ENCODE measurements around the gene WSCD1. TPM values are rescaled to one million over a fixed set of nuclear protein-coding genes. Genes with fewer than 3 reads are reported as not detected.
A peak's percentile ranks its signal among the peaks of the same experiment; 100 is the strongest.

Gene WSCD1
- polyA plus RNA-seq, 4 donors, result 1.7 to 5.0 (median 3.1) TPM

DNA sequence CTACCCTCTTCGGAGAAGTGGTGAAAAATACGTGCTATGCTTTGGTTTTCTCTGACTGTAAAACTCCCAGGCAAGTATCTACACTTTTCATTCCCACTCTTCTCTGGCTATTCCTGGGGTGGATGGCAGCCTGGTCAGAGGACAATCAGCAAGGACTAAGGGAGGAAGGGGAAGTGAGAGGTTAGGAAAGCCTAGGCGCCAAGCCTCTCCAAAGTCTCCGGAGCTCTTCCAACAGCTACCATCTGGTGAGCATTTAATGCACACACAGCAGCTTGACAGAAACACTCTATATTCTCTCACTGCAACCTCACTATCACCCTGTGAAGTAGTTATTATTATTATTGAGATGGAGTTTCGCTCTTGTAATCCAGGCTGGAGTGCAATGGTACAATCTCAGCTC is 65.1 kb downstream of the WSCD1 start:
- Histone ChIP-seq H3K4me1 (ENCODE audit: control insufficient read depth in 3 of 3, insufficient read depth in 2 of 3, low read depth in 1 of 3, low read length in 2 of 3) (no peaks in the 10 kb centered on the region), H3K36me3 (ENCODE audit: control insufficient read depth in 3 of 3, insufficient read depth in 2 of 3, low read depth in 1 of 3, low read length in 3 of 3) (no peaks in the 10 kb centered on the region), H3K27me3 (ENCODE audit: control insufficient read depth in 3 of 3, insufficient read depth in 3 of 3, low read length in 3 of 3) (peaks cover 0 to 3% (median 0%) of the 10 kb centered on the region in 3 donors), H3K4me3 (ENCODE audit: low read depth in 1 of 3, low read length in 3 of 3) (no peak overlapping the region), H3K27ac (ENCODE audit: low read depth in 1 of 3, low read length in 2 of 3) (no peak overlapping the region), H3K9me3 (ENCODE audit: control insufficient read depth in 2 of 2, insufficient read depth in 1 of 2, low read depth in 1 of 2, low read length in 1 of 2) (no peaks in the 10 kb centered on the region)
- DNase-seq (no peak), FAIRE-seq (no peak)
- WGBS, 3 donors, result 64 to 72% (median 68%) methylated on average over 5 of the region's 5 CpGs

DNA sequence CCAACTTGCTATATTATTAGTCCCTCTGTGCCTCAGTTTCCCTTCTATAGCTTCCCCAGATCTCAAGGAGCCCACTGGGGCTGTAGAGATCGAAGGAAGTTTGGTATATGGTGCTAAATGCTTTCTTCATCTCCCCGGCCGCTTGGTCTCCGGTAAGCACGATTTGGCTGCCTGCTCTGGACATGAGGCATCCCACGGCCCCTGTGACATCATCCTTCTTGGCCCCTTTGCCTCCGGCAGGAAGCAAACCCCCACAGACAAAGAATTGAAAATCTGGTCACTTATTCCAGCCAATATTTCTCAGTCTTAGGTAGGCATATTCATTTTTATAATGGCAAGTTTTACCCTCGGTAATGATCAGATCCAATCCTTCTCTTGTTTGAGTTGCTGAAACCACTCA is 65.8 kb downstream of the WSCD1 start:
- Histone ChIP-seq H3K4me3 (ENCODE audit: low read depth in 1 of 3, low read length in 3 of 3) (no peak overlapping the region), H3K36me3 (ENCODE audit: control insufficient read depth in 3 of 3, insufficient read depth in 2 of 3, low read depth in 1 of 3, low read length in 3 of 3) (no peaks in the 10 kb centered on the region), H3K27me3 (ENCODE audit: control insufficient read depth in 3 of 3, insufficient read depth in 3 of 3, low read length in 3 of 3) (peaks cover 0 to 3% (median 0%) of the 10 kb centered on the region in 3 donors), H3K4me1 (ENCODE audit: control insufficient read depth in 3 of 3, insufficient read depth in 2 of 3, low read depth in 1 of 3, low read length in 2 of 3) (no peaks in the 10 kb centered on the region), H3K27ac (ENCODE audit: low read depth in 1 of 3, low read length in 2 of 3) (no peak overlapping the region), H3K9me3 (ENCODE audit: control insufficient read depth in 2 of 2, insufficient read depth in 1 of 2, low read depth in 1 of 2, low read length in 1 of 2) (no peaks in the 10 kb centered on the region)
- WGBS, 3 donors, result 77 to 82% (median 80%) methylated on average over 8 of the region's 8 CpGs
- FAIRE-seq (no peak), DNase-seq (no peak)

DNA sequence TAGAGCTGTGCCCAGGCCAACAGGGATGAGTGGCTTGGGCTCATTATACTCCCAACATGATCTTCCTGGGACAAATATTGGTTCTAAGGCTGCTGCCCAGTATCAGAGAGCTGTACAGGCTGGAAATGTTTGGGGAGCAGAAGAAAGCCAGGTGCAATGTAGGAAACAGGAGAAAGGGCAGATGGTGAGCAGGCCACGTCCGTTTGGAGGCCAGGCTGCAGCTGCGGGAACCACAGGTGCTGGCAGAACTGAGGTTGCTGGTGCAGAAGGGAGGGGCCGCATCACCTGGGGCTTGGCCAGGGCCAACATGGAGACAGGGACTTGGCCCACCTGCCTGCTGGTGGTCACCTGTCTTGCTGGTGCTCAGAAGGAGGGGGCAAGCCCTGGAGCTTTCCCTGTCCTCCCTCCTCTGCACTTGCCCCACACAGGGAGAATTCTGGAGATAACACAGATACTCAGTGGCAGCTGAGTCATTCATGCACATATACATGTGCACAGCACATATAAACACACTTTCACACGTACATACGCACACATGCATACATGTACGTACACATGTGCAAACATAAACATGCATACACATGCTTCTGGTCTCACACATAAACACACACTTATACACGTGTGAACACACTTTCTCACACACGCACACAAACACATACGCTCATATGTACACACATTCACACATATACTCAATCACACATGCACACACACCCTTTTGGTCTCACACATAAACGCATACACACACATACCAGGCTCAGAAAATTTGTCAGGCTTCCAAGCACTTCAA is 67.7 kb downstream of the WSCD1 start:
- WGBS, 3 donors, result 62 to 72% (median 67%) methylated on average over 11 of the region's 11 CpGs
- FAIRE-seq, result no peak

DNA sequence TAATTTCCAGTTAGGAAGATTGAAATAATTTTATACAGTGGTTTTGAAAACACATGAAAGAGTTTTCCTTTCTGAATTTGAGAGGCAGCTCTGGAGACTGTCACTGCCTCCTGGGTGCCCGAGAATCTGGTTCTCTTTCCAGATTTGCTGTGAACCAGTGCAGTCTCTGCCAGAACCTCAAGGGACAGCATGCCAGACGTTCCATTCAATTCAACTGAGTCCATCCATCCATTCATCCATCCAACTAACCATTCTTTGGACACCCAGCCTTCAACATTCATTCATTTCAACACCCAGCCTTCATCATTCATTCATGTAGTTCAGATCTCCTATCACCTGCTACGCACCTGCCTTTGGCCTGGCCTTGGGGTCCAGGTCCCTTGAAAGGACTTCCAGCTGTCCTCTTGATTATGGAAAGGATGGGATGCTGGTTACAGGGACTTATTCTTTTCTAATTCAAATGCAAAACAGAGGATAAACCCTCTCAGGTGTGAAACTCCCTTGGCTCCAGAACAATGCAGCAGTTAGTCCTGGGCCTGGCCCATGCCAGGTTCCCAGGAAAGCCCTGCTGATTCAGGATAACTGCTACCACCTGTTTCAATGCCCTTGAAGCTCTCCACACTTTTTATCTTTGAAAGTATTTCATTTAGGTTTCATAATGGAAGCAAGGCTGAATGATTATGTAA is 68.7 kb downstream of the WSCD1 start:
- Histone ChIP-seq H3K9me3 (ENCODE audit: control insufficient read depth in 2 of 2, insufficient read depth in 1 of 2, low read depth in 1 of 2, low read length in 1 of 2) (no peaks in the 10 kb centered on the region), H3K4me3 (ENCODE audit: low read depth in 1 of 3, low read length in 3 of 3) (no peak overlapping the region), H3K36me3 (ENCODE audit: control insufficient read depth in 3 of 3, insufficient read depth in 2 of 3, low read depth in 1 of 3, low read length in 3 of 3) (no peaks in the 10 kb centered on the region), H3K27ac (ENCODE audit: low read depth in 1 of 3, low read length in 2 of 3) (no peak overlapping the region), H3K27me3 (ENCODE audit: control insufficient read depth in 3 of 3, insufficient read depth in 3 of 3, low read length in 3 of 3) (no peaks in the 10 kb centered on the region), H3K4me1 (ENCODE audit: control insufficient read depth in 3 of 3, insufficient read depth in 2 of 3, low read depth in 1 of 3, low read length in 2 of 3) (no peaks in the 10 kb centered on the region)
- 60 to 64% (median 60%) methylated on average over 3 of the region's 3 CpGs for WGBS, 3 donors
- no peak for DNase-seq
- FAIRE-seq, result no peak

More for the DNA sequence above, 67.7 kb downstream of the WSCD1 start:
- no peak for DNase-seq
- H3K4me1 ChIP-seq (ENCODE audit: control insufficient read depth in 3 of 3, insufficient read depth in 2 of 3, low read depth in 1 of 3, low read length in 2 of 3), result no peaks in the 10 kb centered on the region
- no peak overlapping the region for H3K27ac ChIP-seq (ENCODE audit: low read depth in 1 of 3, low read length in 2 of 3)
- no peaks in the 10 kb centered on the region for H3K9me3 ChIP-seq (ENCODE audit: control insufficient read depth in 2 of 2, insufficient read depth in 1 of 2, low read depth in 1 of 2, low read length in 1 of 2)
- no peaks in the 10 kb centered on the region for H3K36me3 ChIP-seq (ENCODE audit: control insufficient read depth in 3 of 3, insufficient read depth in 2 of 3, low read depth in 1 of 3, low read length in 3 of 3)
- H3K27me3 ChIP-seq (ENCODE audit: control insufficient read depth in 3 of 3, insufficient read depth in 3 of 3, low read length in 3 of 3), result no peaks in the 10 kb centered on the region
- H3K4me3 ChIP-seq (ENCODE audit: low read depth in 1 of 3, low read length in 3 of 3), result no peak overlapping the region

DNA sequence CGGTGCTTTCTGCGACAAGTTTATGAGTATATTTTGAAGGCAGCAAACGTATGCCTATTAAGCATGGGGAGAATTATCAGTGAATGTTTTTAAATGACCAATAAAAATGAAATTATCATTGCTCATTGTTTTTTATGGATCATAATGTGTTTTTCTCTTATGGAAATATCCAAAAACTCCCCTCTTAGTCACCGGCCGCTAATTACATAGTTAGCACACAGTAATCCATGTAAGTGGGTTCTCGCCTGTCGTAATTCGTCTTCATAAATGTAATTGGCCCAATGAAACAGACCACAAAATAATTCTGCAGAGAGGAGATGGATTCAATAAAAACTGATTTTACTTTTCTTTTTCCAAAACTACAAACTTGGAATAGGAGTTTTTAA is 69.3 kb downstream of the WSCD1 start:
- H3K27me3 ChIP-seq (ENCODE audit: control insufficient read depth in 3 of 3, insufficient read depth in 3 of 3, low read length in 3 of 3), result no peaks in the 10 kb centered on the region
- DNase-seq (no peak), FAIRE-seq (no peak)
- no peak overlapping the region for H3K27ac ChIP-seq (ENCODE audit: low read depth in 1 of 3, low read length in 2 of 3)
- no peaks in the 10 kb centered on the region for H3K4me1 ChIP-seq (ENCODE audit: control insufficient read depth in 3 of 3, insufficient read depth in 2 of 3, low read depth in 1 of 3, low read length in 2 of 3)
- no peak overlapping the region for H3K4me3 ChIP-seq (ENCODE audit: low read depth in 1 of 3, low read length in 3 of 3)
- no peaks in the 10 kb centered on the region for H3K9me3 ChIP-seq (ENCODE audit: control insufficient read depth in 2 of 2, insufficient read depth in 1 of 2, low read depth in 1 of 2, low read length in 1 of 2)
- WGBS, 3 donors, result 68 to 81% (median 77%) methylated on average over 8 of the region's 8 CpGs
- H3K36me3 ChIP-seq (ENCODE audit: control insufficient read depth in 3 of 3, insufficient read depth in 2 of 3, low read depth in 1 of 3, low read length in 3 of 3), result no peaks in the 10 kb centered on the region

DNA sequence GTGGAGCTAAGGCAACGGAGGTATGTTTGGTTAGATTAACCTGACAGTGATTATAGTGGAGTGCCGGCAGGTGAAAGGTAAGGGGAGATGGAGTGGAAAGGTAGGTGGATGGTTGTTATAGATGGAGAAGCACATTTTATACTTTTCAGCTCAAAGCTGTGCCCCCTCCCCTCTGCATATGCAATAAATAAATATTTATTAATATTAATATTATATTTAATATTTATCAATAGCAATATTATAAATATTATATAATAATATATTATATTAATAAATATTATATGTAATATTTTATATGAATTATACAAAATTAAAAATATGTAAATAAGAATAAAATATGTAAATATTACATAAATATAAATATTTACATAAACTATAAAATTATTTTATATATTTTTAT is 70.0 kb downstream of the WSCD1 start:
- peak; percentile 99 for FAIRE-seq
- H3K27me3 ChIP-seq (ENCODE audit: control insufficient read depth in 3 of 3, insufficient read depth in 3 of 3, low read length in 3 of 3), result no peaks in the 10 kb centered on the region
- no peak overlapping the region for H3K27ac ChIP-seq (ENCODE audit: low read depth in 1 of 3, low read length in 2 of 3)
- WGBS, 3 donors, result 15 to 60% (median 30%) methylated on average over 2 of the region's 2 CpGs
- no peaks in the 10 kb centered on the region for H3K36me3 ChIP-seq (ENCODE audit: control insufficient read depth in 3 of 3, insufficient read depth in 2 of 3, low read depth in 1 of 3, low read length in 3 of 3)
- no peaks in the 10 kb centered on the region for H3K9me3 ChIP-seq (ENCODE audit: control insufficient read depth in 2 of 2, insufficient read depth in 1 of 2, low read depth in 1 of 2, low read length in 1 of 2)
- no peak for DNase-seq
- H3K4me3 ChIP-seq (ENCODE audit: low read depth in 1 of 3, low read length in 3 of 3), result no peak overlapping the region
- no peaks in the 10 kb centered on the region for H3K4me1 ChIP-seq (ENCODE audit: control insufficient read depth in 3 of 3, insufficient read depth in 2 of 3, low read depth in 1 of 3, low read length in 2 of 3)

DNA sequence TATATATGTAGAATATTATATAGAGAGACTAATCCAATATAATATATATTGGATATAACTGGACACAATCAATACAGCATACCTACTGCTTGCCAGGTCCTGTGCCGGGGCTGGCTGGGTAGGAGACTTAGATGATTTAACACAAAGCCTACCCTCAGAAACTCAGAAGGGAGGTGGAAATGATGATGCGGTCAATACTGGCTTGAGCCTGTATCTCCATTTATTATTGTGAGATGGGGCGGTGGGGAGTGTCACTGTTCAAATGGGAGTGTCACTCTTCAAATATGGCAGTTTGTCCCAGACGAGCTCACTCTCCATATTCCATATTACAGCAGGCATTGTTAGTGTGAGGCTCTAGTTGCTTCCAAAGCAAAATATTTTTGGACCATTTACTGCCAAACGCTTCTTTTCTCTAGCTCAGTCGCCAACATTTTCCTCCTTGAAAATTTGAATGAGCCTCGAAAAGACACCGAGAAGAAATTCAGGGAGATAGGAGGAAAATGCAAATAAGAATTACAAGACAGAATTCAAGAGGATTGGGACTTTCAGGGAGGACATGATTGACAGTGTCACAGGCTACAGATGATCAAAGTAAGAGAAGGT is 70.7 kb downstream of the WSCD1 start:
- no peak overlapping the region for H3K27ac ChIP-seq (ENCODE audit: low read depth in 1 of 3, low read length in 2 of 3)
- no peaks in the 10 kb centered on the region for H3K27me3 ChIP-seq (ENCODE audit: control insufficient read depth in 3 of 3, insufficient read depth in 3 of 3, low read length in 3 of 3)
- no peaks in the 10 kb centered on the region for H3K9me3 ChIP-seq (ENCODE audit: control insufficient read depth in 2 of 2, insufficient read depth in 1 of 2, low read depth in 1 of 2, low read length in 1 of 2)
- DNase-seq, result no peak
- no peak overlapping the region for H3K4me3 ChIP-seq (ENCODE audit: low read depth in 1 of 3, low read length in 3 of 3)
- no peaks in the 10 kb centered on the region for H3K36me3 ChIP-seq (ENCODE audit: control insufficient read depth in 3 of 3, insufficient read depth in 2 of 3, low read depth in 1 of 3, low read length in 3 of 3)
- FAIRE-seq, result no peak
- H3K4me1 ChIP-seq (ENCODE audit: control insufficient read depth in 3 of 3, insufficient read depth in 2 of 3, low read depth in 1 of 3, low read length in 2 of 3), result no peaks in the 10 kb centered on the region
- 77 to 85% (median 81%) methylated on average over 8 of the region's 8 CpGs for WGBS, 3 donors

DNA sequence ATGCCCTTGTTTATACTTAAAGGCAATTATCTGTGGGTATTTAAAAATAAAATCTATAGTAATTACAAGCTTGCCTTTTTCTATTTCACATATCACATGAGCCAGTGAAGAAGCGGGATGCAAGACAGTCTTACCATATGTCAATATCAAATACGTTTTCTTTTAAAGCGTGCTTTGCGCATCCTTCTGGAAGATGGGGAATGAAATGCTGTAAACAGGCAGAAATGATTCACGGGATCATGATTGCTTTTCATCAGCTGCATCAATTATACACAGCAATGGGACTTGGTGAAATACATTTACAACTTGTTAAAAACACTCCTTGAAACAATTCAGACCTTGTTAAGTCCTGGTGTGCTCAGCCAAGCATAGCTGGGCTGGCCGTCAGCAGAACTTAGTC is 72.5 kb downstream of the WSCD1 start:
- DNase-seq (no peak), FAIRE-seq (no peak)
- H3K4me3 ChIP-seq (ENCODE audit: low read depth in 1 of 3, low read length in 3 of 3), result no peak overlapping the region
- WGBS, 3 donors, result 71 to 86% (median 83%) methylated on average over 6 of the region's 6 CpGs
- no peak overlapping the region for H3K27ac ChIP-seq (ENCODE audit: low read depth in 1 of 3, low read length in 2 of 3)
- no peaks in the 10 kb centered on the region for H3K4me1 ChIP-seq (ENCODE audit: control insufficient read depth in 3 of 3, insufficient read depth in 2 of 3, low read depth in 1 of 3, low read length in 2 of 3)
- H3K36me3 ChIP-seq (ENCODE audit: control insufficient read depth in 3 of 3, insufficient read depth in 2 of 3, low read depth in 1 of 3, low read length in 3 of 3), result no peaks in the 10 kb centered on the region
- no peaks in the 10 kb centered on the region for H3K27me3 ChIP-seq (ENCODE audit: control insufficient read depth in 3 of 3, insufficient read depth in 3 of 3, low read length in 3 of 3)
- no peaks in the 10 kb centered on the region for H3K9me3 ChIP-seq (ENCODE audit: control insufficient read depth in 2 of 2, insufficient read depth in 1 of 2, low read depth in 1 of 2, low read length in 1 of 2)

Measured in small intestine (tissue), 7 donors.